GM21423 (cell line): Measurements from ENCODE around the gene SLCO2A1.

ENCODE experiments used
- ATAC-seq: cut with Tn5 transposase; IDR thresholded peaks from one replicate; pipeline ENCODE4 v1.9.1; 2021; ENCODE audit warnings: mild to moderate bottlenecking, moderate library complexity; ENCODE audit not compliant: unreplicated experiment

Gene SLCO2A1

GRCh38 chr3:133956353-133956752, 73.4 kb downstream of the SLCO2A1 start:
- no peak for ATAC-seq

- no peak for ATAC-seq
Observed at GRCh38 chr3:133955892-133956291, 73.8 kb downstream of the SLCO2A1 start.

GRCh38 chr3:133954717-133955360, 74.9 kb downstream of the SLCO2A1 start:
- ATAC-seq: no peak

GRCh38 chr3:133953297-133953696, 76.4 kb downstream of the SLCO2A1 start:
- ATAC-seq: no peak

- no peak for ATAC-seq
Observed at GRCh38 chr3:133949438-133949837, 80.3 kb downstream of the SLCO2A1 start.

GRCh38 chr3:133948996-133949395, 80.7 kb downstream of the SLCO2A1 start:
- no peak for ATAC-seq

- no peak for ATAC-seq
Observed at GRCh38 chr3:133948131-133948810, 81.5 kb downstream of the SLCO2A1 start.

- ATAC-seq: no peak
Observed at GRCh38 chr3:133945381-133946095, 84.2 kb downstream of the SLCO2A1 start.

GRCh38 chr3:133944641-133945380, 84.9 kb downstream of the SLCO2A1 start:
- ATAC-seq: no peak

- ATAC-seq: no peak
Observed at GRCh38 chr3:133944181-133944580, 85.5 kb downstream of the SLCO2A1 start.

- ATAC-seq: no peak
Observed at GRCh38 chr3:133943639-133944141, 86.0 kb downstream of the SLCO2A1 start.

- no peak for ATAC-seq
Observed at GRCh38 chr3:133943031-133943535, 86.6 kb downstream of the SLCO2A1 start.

- no peak for ATAC-seq
Observed at GRCh38 chr3:133941415-133941821, 88.3 kb downstream of the SLCO2A1 start.

GRCh38 chr3:133940536-133940935, 89.2 kb downstream of the SLCO2A1 start:
- no peak for ATAC-seq

- ATAC-seq: no peak
Observed at GRCh38 chr3:133939463-133939835, 90.3 kb downstream of the SLCO2A1 start.

GRCh38 chr3:133938770-133939462, 90.8 kb downstream of the SLCO2A1 start:
- no peak for ATAC-seq

GRCh38 chr3:133937756-133938601, 91.7 kb downstream of the SLCO2A1 start:
- no peak for ATAC-seq

- ATAC-seq: no peak
Observed at GRCh38 chr3:133937061-133937686, 92.6 kb downstream of the SLCO2A1 start.
